Right renal cortex interstitium (tissue), 3 donors: ENCODE data around the gene COPS3. TPM values are rescaled to one million over a fixed set of nuclear protein-coding genes. Genes with fewer than 3 reads are reported as not detected.
A peak's percentile ranks its signal among the peaks of the same experiment; 100 is the strongest.

Source experiments
- DNase-seq, 3 donors: peaks; one replicate each; pipeline ENCODE4 v3.0.0-alpha.2; 2013; ENCODE audit warnings: low read depth in 3 of 3, low spot score in 2 of 3
- polyA plus RNA-seq, 3 donors: library from polyadenylated mRNA; unstranded; fragments of 120-200 nt; gene quantifications; one replicate each; pipeline ENCODE4 v1.2.1, GENCODE V29; 2013; ENCODE audit not compliant: insufficient read length in 3 of 3

The COPS3 gene
- 10 to 100 TPM; 83.6 to 87.3 (median 86.8) TPM for polyA plus RNA-seq

DNA sequence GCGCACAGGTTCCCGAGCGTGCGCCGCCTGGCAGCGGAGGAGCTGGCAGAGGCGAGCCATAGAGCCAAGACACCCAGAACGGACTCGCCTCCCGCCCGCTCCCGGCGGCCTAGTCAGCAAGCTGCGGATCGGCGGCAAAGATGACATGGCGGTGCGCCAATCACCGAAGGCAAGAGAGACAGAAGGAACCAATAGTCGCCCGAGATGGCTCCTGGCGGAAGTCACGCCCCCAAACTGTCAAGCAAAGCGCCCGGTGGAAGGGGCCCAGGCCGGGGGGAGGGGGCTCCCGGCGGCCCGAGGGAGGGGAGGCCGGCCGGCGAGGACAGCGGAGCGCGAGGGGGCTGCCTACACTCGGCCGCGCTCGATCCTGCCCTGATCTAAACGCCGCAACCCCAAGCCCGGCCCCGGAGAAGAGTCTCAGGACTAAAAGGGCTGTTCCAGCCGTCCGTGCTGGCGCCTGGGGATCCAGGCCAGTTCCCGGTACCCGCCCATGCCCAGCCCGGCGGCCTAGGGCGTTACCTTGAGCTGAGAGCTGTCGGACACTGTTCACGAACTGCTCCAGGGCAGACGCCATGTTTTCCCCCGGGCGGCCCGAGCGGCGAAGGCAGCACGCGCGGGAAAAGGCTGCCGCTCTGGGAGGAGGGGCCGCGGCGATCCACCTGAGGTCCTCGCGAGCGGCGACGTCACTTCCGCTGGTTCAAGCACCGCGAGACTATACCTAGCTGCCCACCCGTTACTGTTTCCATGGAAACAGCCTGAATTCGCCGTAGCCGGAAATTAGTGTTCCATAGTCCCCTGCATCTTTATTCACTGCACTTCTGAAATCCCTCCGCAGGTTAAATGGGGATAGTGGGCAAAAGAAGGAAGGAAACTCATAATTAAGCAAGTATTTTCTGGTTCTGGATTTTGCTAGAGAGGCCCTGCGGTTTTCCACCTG lies at the start of gene COPS3:
COPS3 (minus strand) TSS at position 634 of the 937 bp plus-strand sequence; CDS start at position 574, 60 bp downstream.
- peak; percentile 94 to 96 (median 94) for DNase-seq

DNA sequence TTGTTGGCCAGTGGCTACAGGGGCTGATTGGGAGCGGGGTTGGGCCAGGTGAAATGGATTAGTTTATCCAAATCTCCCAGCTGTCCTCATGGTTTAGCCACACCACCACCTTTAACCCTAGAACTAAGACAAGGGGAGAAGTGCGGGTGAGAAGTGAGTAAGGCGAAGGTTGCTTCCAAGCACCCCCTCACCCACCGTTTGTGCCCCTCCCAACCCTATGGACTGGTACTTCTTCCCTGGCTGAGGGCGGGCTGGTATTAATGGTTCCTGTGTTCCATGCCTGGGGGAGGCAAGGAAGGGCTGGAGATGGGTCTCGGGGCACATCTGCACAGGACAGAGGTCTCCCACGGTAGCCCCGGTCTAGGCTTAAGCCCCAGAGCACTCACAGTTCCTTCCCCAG lies 47.2 kb upstream of the COPS3 start:
- DNase-seq = no peak

DNA sequence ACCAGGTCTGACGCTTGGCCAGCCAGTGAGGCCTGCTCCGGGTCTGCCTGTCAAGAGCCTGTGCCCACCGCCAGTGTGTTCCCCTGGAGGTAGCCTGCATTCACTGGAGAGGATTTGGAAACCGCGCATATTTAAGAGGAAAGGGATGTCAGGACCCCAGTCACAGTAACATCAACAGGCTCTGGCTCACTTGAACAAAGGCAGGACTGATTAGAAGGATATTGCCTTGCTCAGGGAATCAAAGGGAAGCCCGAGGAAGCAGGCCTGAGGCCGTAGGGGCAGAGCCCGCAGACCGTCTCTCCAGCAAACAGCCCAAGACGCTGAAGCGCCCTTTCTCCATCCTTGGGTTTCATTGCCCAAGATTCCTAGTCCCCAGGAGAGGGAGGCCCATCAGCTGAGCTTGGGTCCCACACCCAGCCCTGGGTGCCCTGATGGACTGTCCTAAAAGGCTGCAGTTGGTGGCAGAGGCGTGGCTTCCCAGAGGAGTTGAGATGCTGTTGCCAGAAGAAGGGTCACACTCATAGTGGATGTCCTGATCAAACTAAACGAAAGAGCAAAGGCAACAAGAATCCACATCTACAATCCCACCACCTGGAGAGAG lies 45.3 kb upstream of the COPS3 start:
- DNase-seq = no peak

DNA sequence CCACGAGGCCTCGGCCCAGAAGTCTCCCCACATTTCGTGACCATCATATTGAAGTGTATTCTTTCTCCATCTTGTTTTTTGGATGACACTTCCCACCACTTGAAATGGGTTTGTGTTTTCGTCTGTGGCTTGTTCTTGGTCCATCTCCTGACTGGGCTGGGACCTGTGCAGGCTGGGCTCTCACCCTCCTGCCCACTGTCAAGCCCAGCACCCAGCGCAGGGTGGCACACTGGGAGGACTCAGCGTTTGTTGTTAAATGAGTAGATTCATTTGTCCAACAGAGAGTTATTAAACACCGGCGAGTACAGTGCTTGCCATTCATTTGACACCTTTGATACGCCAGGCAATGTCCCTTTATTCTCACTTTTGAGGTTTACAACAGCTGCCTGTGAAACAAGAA lies 44.8 kb upstream of the COPS3 start:
- no peak for DNase-seq

DNA sequence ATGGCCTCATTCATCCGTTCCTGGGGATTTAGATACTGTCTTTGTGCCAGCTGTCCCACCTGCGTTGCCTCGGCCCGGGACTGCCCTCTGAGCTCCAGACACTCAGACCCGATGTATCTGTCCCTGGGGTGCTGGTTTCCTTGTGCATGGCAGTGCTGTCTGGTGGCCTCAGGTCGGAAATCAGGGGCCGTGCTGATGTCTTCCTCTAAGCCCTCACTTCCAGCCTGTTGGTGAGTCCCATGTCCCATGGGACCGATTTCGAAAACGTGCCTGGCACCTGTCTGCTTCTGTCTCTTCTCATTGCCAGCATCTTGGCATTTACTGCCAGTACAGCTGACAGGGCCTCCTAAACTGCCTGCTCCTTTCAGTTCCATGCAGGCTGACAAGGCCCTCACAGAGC lies 44.2 kb upstream of the COPS3 start:
- DNase-seq = no peak

DNA sequence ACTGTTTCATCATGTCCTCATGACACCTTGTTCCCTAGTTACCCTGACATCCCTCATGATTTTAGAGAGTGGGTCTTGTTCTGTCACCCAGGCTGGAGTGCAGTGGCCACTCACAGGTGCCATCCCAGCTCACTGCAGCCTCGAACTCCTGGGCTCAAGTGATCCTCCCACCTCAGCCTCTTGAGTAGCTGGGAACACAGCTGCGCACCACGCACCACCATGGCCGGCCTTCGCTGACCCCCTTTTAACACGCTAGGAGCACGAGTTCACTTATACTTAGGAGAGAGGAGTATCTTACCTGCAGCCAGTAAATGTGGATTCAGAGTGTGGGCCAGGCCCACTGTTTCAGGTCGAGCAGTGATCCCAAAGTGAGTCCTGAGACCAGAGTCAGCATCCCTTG lies 43.6 kb upstream of the COPS3 start:
- no peak for DNase-seq

DNA sequence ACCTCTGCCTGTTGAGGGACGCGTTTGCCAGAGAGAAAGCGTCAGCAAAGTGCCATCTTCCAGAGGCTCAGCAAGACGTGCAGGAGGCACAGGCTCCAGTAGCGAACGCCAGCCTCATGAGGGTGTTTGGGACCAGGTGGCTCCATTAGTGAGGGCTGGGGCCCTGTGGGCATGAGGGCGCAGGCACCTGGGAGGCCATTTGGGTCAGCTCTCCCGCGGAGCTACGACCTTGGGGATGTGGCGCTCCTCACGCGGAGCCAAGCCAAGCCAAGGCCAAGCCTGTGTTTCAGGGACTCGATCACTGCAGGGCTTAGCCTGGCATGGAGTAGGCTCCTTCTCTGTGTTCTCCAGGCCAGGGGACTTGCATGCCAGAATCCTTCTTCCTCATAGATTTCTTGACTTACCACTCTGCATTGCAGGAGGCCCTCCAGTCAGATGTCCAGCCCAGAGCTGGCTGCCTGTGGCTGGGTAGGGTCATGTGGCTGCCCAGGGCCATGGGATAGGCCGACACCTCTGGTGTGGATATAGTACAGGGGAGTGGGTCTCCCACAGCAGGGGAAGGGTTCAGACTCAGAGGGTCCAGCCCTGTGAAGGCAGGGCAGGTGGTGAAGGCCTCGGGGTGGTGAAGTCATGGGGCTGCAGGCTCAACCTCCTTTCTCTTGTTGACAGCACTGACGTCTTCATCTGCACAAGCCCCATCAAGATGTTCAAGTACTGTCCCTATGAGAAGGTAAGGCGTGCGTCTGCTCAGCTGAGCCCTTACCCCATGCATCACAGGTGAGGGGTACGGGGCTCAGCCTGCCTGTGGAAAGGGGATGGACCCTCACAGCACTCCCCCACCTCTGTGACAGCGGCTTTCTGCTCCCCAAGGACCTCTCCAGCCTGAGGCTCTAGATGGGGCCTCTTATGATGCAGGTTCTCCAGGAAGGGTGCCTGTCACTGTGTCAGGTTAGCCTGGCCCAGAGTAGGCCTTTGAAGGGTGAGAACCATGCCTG lies 41.8 kb upstream of the COPS3 start:
- DNase-seq = no peak

DNA sequence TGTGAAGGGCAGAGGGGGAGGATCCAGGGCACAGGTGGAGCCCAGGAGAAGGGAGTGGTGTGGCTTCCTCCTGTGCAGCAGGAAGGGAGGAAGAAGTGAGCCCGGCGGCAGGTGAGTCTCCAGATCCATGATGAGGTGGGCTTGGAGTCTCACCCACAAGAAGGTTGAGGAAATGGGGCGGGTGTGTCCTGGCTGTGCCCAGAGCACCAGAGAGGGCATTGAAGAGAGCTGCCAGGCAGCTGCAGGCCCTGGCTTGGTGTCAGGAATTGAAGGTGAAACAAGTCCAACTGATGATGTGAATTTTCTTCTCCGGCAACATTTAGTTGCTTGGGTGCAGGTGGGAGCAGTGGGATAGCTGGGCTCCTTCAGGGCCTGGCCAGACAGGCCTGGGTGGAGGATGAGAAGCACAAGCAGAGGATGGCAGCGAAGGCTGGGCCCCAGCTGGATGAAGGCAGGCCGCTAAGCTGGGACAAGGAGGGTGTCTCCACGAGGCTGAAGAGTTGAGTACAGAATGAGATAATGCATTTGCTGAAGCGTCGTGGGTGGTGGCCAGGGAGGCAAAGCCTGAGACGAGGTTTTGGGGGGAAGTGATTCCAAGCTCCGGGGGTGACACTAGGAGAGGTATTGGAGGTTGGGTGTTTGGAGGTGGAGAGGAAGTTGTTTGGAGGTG lies 40.4 kb upstream of the COPS3 start:
- no peak for DNase-seq

DNA sequence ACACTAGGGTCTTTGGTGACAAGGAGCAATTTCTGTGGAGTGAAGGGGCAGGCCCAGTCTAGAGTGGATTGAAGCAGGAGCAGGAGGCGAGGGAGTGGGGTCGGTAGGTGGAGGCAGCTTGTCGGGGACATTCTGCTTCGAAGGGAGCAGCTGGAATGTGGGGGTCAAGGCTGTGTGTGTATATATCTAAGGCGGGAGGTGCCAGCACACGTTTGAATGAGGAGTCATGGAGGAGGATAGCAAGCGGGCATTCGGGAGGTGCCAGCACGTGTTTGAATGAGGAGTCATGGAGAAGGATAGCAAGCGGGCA lies 39.8 kb upstream of the COPS3 start:
- DNase-seq = no peak

DNA sequence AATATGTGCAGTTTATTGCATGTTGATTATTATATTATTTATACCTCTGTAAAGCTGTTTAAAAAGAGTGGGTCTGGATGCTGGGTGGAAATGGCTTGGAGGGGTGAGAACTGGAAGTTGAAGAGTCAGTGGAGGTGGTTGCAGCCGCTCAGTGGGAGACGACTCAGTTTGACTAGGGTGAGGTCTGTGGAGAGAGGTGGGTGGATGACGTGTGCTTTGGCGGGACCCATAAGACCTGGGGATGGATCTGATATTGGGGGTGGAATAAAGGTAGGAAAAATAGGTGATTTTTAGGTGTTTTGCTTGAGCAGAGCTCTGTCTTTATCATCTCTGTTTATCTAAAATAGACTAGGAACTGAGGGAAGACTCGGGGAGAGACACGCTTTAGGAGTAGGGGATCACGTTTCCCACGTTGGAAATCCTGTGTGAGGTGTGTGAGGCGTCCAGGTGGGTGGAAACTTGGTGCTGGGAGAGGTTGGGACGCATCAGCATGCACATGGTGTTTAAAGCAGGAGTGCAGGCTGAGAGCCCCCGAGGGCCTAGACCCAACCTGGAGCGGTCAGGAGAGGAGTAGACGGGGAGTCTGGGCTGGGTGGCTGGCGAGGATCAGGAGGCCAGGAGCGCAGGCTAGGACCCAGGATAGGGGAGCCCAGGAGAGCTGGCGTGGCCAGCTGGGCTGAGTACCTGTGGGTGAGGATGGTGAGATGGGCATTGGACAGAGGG lies 39.3 kb upstream of the COPS3 start:
- no peak for DNase-seq

DNA sequence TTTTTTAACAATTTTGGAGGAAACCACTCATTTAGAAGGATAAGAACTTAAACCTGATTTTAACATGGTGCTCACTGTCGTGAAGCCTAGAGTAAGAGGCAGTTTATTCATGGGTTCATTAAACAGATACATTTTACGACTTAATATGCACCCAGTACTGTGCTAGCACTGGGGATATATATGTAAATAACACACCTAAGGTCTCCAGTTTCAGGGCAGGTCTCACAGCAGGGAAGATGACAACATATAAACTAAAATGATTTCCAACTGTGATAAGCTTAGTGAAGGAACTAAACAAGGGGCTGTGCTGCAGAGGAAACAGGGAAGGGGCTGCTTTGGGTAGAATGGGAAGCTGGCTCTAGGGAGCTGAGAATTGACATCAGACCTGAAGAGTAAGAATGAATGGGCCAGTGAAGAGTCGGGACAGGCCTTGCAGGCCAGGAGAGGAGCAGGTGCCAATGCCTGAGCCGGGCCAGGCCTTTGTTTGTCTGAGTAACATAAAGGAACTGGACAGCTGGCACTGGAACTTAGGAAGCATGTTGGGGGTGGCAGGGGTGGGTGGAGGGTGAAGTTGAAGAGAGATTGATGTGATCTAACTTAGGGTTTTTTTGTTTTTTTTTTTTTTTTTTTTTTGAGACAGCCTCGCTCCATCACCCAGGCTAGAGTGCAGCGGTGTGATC lies 34.2 kb upstream of the COPS3 start:
- no peak for DNase-seq

DNA sequence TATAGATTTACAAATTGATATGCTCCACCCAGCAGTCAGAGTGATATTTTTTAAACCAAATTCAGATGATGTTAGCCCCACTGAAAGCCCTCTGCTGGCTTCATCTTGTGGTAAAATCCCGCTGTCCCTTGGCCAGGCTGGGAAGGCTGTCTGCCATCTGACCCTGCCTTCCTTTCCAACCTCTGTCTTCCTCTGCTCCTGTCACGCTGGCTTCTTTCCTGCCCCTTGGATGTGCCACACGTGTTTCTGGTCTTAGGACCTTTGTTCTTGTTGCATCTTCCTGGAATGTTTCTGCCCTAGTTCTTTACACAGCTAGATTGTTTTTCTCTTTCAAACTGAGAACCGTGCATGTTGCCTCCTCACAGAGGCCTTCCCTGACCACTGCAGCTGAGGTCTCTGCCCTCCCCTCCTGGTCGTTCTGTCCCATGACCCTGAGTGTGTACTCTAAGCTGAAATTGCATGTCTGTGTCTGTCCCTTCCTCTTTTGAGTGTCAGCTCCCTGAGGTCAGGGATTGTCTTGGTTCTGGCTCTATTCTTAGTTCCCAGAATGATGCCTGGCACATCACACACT lies 33.5 kb upstream of the COPS3 start:
- DNase-seq = no peak

DNA sequence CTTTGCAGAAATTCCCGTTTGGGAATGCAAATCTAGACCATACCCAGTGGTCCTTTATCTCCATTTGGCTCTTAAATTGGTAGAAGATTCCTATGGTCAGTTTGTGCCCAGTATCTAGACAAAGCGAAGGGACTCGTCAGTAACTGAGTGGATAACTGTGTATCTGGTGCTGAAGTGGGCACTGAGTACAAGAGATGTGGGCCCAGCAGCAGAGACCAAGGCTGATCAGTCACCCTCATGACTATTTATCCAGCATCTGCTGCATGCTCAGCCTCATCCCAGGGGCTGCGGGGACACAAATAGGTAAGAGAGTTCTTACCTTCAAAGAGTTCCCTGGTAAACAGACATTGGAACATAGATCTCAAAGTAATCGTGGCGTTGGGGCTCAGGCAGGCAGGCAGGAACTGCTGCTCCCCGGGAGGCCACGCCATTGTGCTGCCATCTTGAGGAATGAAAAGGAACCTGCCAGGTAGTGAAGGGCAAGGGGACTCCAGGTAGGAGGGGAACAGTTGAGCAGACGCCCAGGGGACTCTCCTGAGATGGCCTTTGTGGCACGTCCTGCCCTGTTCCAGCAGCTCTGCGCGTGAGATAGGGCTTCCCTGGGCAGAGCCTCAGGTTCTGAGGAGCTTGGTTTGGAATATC lies 32.4 kb upstream of the COPS3 start:
- no peak for DNase-seq

DNA sequence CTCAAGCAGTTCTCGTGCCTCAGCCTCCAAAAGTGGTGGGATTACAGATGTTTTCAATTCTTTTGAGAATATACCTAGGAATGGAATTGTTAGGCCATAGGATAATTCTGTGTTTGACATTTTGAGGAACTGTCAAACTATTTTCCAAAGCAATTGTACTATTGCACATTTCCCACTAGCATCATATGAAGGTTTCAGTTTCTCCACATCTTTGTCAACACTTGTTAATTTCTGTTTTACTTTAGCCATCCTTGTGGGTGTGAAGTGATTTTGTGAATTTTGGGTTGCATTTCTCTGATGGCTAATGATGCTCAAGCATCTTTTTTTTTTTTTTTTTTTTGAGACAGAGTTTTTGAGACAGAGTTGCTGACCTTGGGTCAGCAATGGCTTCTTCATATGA lies 28.3 kb upstream of the COPS3 start:
- no peak for DNase-seq

DNA sequence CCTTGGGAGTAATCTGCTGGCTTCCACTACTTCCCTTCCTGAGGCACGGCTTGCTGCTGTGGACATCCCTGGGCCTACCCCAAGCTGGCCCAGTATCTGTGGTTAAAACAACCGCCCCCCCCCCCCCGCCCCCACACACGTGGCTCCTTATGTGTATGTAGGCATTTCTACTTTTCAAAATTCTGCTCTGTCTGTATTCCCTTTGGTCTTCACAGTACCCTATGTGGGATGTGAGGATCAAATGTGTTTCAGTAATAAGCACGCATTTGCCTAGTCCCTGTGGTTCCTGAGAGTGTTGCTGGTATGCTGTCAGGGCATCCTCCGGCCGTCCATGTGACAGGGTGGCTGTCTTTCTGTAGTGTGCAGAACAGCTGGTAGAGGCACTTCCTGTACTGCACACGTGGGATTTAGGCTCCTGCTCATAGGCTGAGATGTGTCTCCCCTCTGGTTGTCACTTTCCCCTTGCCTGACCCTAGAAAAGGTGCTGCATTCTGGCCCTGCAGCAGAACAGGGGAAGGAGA lies 24.3 kb upstream of the COPS3 start:
- DNase-seq = no peak

DNA sequence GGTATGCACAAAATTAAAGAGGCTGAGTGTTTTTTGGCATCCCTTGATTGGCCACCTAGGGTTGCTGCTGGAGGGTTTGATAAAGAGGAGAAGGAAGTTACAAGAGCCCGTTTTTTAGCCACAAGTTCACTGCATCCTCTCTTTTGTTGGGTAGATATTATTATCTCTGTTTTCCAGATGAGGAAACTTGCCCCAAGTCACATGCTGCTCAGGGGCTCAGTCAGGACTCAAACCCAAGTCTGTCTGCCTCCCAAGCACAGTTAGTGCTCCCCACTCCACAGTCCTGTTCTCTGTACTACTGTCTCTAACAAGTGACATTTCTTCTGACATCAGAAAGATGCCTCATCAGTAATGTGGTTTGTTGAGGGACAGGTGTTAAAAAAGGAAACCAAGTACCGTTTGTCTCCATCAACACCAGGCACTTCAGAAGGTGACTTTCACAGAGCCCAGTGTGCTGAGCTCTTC lies 23.5 kb upstream of the COPS3 start:
- DNase-seq = no peak

DNA sequence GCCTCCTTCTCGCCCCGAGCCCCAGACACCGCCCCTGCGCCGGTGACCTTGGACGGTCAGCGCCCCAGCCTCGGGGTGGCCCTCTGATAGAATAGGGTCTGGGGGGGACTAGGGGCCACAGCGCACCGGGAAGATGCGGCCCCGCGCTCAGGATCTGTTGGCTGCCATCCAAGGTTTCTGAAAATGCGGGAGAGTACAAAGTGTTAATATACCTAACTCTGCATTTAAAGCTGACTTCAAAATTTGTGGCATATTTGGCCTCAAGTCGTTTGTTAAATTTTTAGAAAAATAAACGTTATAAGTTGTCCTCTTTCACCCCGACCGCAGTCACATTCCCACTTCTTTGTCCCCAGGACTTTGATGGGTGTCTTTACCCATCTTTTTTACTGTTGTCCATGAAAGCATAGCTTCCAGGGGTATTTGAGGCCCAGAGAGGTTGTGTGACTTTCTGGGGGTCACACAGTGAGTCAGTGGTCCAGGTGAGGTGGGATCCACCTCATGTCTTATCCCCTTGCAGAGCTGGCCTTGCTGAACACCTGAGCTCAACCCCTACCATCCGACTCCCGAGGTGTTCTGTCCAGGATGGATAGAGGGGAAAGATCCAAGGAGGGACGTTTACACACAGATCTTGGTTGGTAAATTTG lies 22.9 kb upstream of the COPS3 start:
- DNase-seq = no peak
